Thymus (tissue), 11 donors: ENCODE data around the gene MYO1D. TPM values are rescaled to one million over a fixed set of nuclear protein-coding genes. Genes with fewer than 3 reads are reported as not detected.
A peak's percentile ranks its signal among the peaks of the same experiment; 100 is the strongest.
"Not testable (repeated sequence)": the region's sequence is repeated elsewhere in the genome, so short reads cannot be mapped to it uniquely, and the experiment has no call there.

Experiments used
- DNase-seq, 9 donors: peaks; one replicate each; pipeline ENCODE4 v3.0.0-alpha.2; 2013; ENCODE audit warnings: low spot score in 9 of 9, low read depth in 6 of 9, missing footprints in 1 of 9
- H3K27ac ChIP-seq, 2 donors: one replicate each; pipeline ENCODE4 v1.5.1; 2013; ENCODE audit warnings: control low read depth in 1 of 2, low read depth in 1 of 2, low read length in 1 of 2, mild to moderate bottlenecking in 1 of 2, moderate library complexity in 1 of 2
- H3K27me3 ChIP-seq, 2 donors: one replicate each; pipeline ENCODE4 v1.5.1; 2013; ENCODE audit warnings: low read length in 1 of 2; ENCODE audit not compliant: control insufficient read depth in 2 of 2, insufficient read depth in 1 of 2
- H3K36me3 ChIP-seq, 2 donors: one replicate each; pipeline ENCODE4 v1.5.1; 2013; ENCODE audit warnings: low read length in 1 of 2, mild to moderate bottlenecking in 1 of 2, moderate library complexity in 1 of 2; ENCODE audit not compliant: control insufficient read depth in 2 of 2, insufficient read depth in 2 of 2
- H3K4me1 ChIP-seq, 2 donors: one replicate each; pipeline ENCODE4 v1.5.1; 2013; ENCODE audit warnings: low read length in 2 of 2; ENCODE audit not compliant: control insufficient read depth in 2 of 2, insufficient read depth in 2 of 2
- H3K4me3 ChIP-seq, 2 donors: one replicate each; pipeline ENCODE4 v1.5.1; 2013; ENCODE audit warnings: low read length in 2 of 2, control low read depth in 1 of 2, mild to moderate bottlenecking in 1 of 2
- H3K9me3 ChIP-seq, 2 donors: one replicate each; pipeline ENCODE4 v1.5.1; 2013; ENCODE audit warnings: low read length in 1 of 2, mild to moderate bottlenecking in 1 of 2; ENCODE audit not compliant: control insufficient read depth in 2 of 2, insufficient read depth in 1 of 2
- WGBS: extraction: QIAGEN DNeasy Blood & Tissue Kit; methylation state at CpG from one replicate; pipeline ENCODE4 v1.1.7; 2013; 5-methylcytosine and 5-hydroxymethylcytosine counted together
- polyA plus RNA-seq: library from polyadenylated mRNA; stranded (reverse); fragments of 200-250 nt; gene quantifications from one replicate; pipeline ENCODE4 v1.2.3, GENCODE V29; 2013
- total RNA-seq: library from RNA; stranded (reverse); fragments of 120-200 nt; gene quantifications from one replicate; pipeline ENCODE4 v1.2.4, GENCODE V29; 2013
- donor health status: healthy.

The MYO1D gene
- total and polyA plus RNA-seq, 2 donors, result 5.7 to 12.4 TPM

- 22% methylated on average over 80 of the region's 82 CpGs for WGBS
- Histone ChIP-seq H3K4me3 (peak overlapping the region in 1 of 2 donors; percentile 21), H3K27me3 (peaks cover 0 to 20% of the 10 kb centered on the region in 2 donors)
- not testable (repeated sequence) for H3K27ac ChIP-seq, H3K4me1 ChIP-seq, H3K36me3 ChIP-seq, H3K9me3 ChIP-seq
- peak in 2 of 9 donors; percentile 4 to 9 for DNase-seq
Measured at GRCh38 chr17:32821987-32822934, 54.7 kb downstream of the MYO1D start.

GRCh38 chr17:32820440-32820839, 56.5 kb downstream of the MYO1D start:
- Histone ChIP-seq H3K9me3 (no peaks in the 10 kb centered on the region), H3K27me3 (peaks cover 0 to 20% of the 10 kb centered on the region in 2 donors), H3K27ac (no peak overlapping the region), H3K4me3 (no peak overlapping the region), H3K36me3 (no peaks in the 10 kb centered on the region), H3K4me1 (no peaks in the 10 kb centered on the region)
- WGBS, result 94% methylated on average over 2 of the region's 2 CpGs
- DNase-seq, result no peak

- Histone ChIP-seq H3K9me3 (no peaks in the 10 kb centered on the region), H3K27me3 (peaks cover 0 to 20% of the 10 kb centered on the region in 2 donors), H3K4me1 (no peaks in the 10 kb centered on the region), H3K36me3 (no peaks in the 10 kb centered on the region), H3K27ac (no peak overlapping the region), H3K4me3 (no peak overlapping the region)
- 94% methylated on average over 2 of the region's 2 CpGs for WGBS
- no peak for DNase-seq
Measured at GRCh38 chr17:32819787-32820186, 57.1 kb downstream of the MYO1D start.

GRCh38 chr17:32819035-32819434, 57.9 kb downstream of the MYO1D start:
- WGBS, result 12% methylated on average over 4 of the region's 4 CpGs
- DNase-seq, result no peak
- peaks cover 0 to 20% of the 10 kb centered on the region in 2 donors for H3K27me3 ChIP-seq

GRCh38 chr17:32815460-32815859, 61.5 kb downstream of the MYO1D start:
- Histone ChIP-seq H3K9me3 (no peaks in the 10 kb centered on the region), H3K27me3 (no peaks in the 10 kb centered on the region), H3K4me3 (no peak overlapping the region), H3K4me1 (no peaks in the 10 kb centered on the region), H3K36me3 (no peaks in the 10 kb centered on the region), H3K27ac (no peak overlapping the region)
- 96% methylated on average over 3 of the region's 3 CpGs for WGBS
- DNase-seq, result no peak

More at GRCh38 chr17:32819035-32819434, 57.9 kb downstream of the MYO1D start:
- Histone ChIP-seq H3K36me3 (no peaks in the 10 kb centered on the region), H3K27ac (no peak overlapping the region), H3K4me3 (no peak overlapping the region), H3K4me1 (no peaks in the 10 kb centered on the region), H3K9me3 (no peaks in the 10 kb centered on the region)

- 92% methylated on average over 7 of the region's 7 CpGs for WGBS
- H3K4me1 ChIP-seq, result no peaks in the 10 kb centered on the region
- no peaks in the 10 kb centered on the region for H3K36me3 ChIP-seq
- no peak overlapping the region for H3K4me3 ChIP-seq
- H3K27me3 ChIP-seq, result no peaks in the 10 kb centered on the region
- no peaks in the 10 kb centered on the region for H3K9me3 ChIP-seq
- no peak for DNase-seq
- no peak overlapping the region for H3K27ac ChIP-seq
Measured at GRCh38 chr17:32814836-32815235, 62.1 kb downstream of the MYO1D start.

- no peaks in the 10 kb centered on the region for H3K27me3 ChIP-seq
- no peak overlapping the region for H3K4me3 ChIP-seq
- no peak overlapping the region for H3K27ac ChIP-seq
- no peaks in the 10 kb centered on the region for H3K4me1 ChIP-seq
- H3K36me3 ChIP-seq, result no peaks in the 10 kb centered on the region
- no peak for DNase-seq
- WGBS, result 97% methylated on average over 3 of the region's 3 CpGs
- H3K9me3 ChIP-seq, result no peaks in the 10 kb centered on the region
Measured at GRCh38 chr17:32813021-32813420, 63.9 kb downstream of the MYO1D start.

- no peak overlapping the region for H3K4me3 ChIP-seq
- H3K27ac ChIP-seq, result no peak overlapping the region
- no peaks in the 10 kb centered on the region for H3K4me1 ChIP-seq
- no peaks in the 10 kb centered on the region for H3K27me3 ChIP-seq
- no peaks in the 10 kb centered on the region for H3K36me3 ChIP-seq
- H3K9me3 ChIP-seq, result no peaks in the 10 kb centered on the region
- no peak for DNase-seq
- WGBS, result 97% methylated on average over 5 of the region's 5 CpGs
Measured at GRCh38 chr17:32810690-32811089, 66.2 kb downstream of the MYO1D start.

GRCh38 chr17:32807577-32807976, 69.3 kb downstream of the MYO1D start:
- DNase-seq, result no peak
- 97% methylated on average over 3 of the region's 3 CpGs for WGBS
- no peak overlapping the region for H3K27ac ChIP-seq
- H3K4me1 ChIP-seq, result no peaks in the 10 kb centered on the region
- no peaks in the 10 kb centered on the region for H3K27me3 ChIP-seq
- no peak overlapping the region for H3K4me3 ChIP-seq
- no peaks in the 10 kb centered on the region for H3K36me3 ChIP-seq
- no peaks in the 10 kb centered on the region for H3K9me3 ChIP-seq
